ENCODE measurements around the gene IKZF4. TPM values are rescaled to one million over a fixed set of nuclear protein-coding genes. Genes with fewer than 3 reads are reported as not detected.

The IKZF4 gene
- total RNA-seq, 2 experiments from 2014 or later = 2.5 to 5.0 TPM

DNA sequence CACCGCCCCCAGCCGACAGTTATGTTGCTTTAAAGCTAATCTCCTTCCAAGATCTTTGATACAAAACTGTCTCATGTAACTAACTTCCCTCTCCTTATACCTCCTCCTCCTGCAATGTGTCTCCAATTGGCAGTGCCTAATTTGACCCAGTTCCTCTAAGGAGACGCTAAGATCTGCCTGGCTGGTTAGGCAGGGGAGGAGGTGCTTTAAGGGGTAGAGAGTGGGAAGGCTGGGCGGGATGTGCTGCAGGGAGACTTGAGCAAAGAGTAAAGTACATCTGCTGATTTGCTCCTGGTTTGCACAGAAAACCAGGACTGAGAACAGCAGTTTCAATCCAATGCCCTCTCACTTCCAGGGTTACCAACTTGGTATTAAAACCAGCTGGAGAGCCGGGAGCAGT is 7.4 kb upstream of the IKZF4 start:
- ChIA-PET POLR2A (interaction anchor here (1.1 kb wide), 1 partner anchor 17 kb away, joined by 3 read pairs; no protein-coding TSS in a partner anchor), CTCF (interaction anchor here (1.3 kb wide), 1 partner anchor 18 kb away, joined by 3 read pairs; no protein-coding TSS in a partner anchor)
- Histone ChIP-seq H3K36me3 (ENCODE audit: insufficient read depth, low read length) (no peaks in the 10 kb centered on the region), H3K27me3 (ENCODE audit: control insufficient read depth in 1 of 2, insufficient read depth in 2 of 2, low read length in 2 of 2) (no peaks in the 10 kb centered on the region), H3K4me3 (ENCODE audit: low read length) (no peak overlapping the region), H3K27ac (ENCODE audit: low read depth in 1 of 2, low read length in 2 of 2) (no peak overlapping the region), H3K9me3 (ENCODE audit: control insufficient read depth in 1 of 2, insufficient read depth in 1 of 2, low read length in 2 of 2) (no peaks in the 10 kb centered on the region), H3K4me1 (ENCODE audit: insufficient read depth, low read length) (no peaks in the 10 kb centered on the region)
- Mint-ChIP-seq H3K36me3 (ENCODE audit: low read depth) (peaks cover 4% of the 10 kb centered on the region), H3K27ac (no peak overlapping the region), H3K9me3 (no peaks in the 10 kb centered on the region), H3K4me1 (ENCODE audit: low read depth) (no peaks in the 10 kb centered on the region), H3K4me3 (no peak overlapping the region), H3K27me3 (no peaks in the 10 kb centered on the region)
- intact Hi-C loops (cut with DNase I, micrococcal nuclease) = no loop called here
- TF ChIP-seq, protein P1, sequence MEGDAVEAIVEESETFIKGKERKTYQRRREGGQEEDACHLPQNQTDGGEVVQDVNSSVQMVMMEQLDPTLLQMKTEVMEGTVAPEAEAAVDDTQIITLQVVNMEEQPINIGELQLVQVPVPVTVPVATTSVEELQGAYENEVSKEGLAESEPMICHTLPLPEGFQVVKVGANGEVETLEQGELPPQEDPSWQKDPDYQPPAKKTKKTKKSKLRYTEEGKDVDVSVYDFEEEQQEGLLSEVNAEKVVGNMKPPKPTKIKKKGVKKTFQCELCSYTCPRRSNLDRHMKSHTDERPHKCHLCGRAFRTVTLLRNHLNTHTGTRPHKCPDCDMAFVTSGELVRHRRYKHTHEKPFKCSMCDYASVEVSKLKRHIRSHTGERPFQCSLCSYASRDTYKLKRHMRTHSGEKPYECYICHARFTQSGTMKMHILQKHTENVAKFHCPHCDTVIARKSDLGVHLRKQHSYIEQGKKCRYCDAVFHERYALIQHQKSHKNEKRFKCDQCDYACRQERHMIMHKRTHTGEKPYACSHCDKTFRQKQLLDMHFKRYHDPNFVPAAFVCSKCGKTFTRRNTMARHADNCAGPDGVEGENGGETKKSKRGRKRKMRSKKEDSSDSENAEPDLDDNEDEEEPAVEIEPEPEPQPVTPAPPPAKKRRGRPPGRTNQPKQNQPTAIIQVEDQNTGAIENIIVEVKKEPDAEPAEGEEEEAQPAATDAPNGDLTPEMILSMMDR (IDR thresholded peaks at IDR 0.05) = no peak
- DNase-seq = no peak
- ATAC-seq (ENCODE audit: poor library complexity) = no peak

DNA sequence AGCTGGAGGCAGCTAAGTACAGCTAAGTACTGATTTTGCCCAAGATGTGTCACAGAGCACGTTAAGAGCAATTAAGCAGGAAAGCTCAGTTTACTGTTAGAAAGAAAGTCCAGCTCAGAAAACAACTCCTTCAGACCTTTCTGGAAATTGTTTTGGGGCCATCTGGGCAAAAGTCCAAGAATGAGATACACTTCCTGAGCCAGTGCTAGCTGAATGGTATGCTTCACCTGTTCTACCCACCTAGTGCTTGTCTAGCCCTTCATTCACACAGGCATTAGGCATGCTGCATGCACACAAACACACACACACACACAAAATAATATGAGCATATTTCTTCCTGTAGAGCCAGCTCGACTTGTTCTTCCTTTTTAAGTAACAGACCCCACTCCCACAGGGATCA is 6.6 kb upstream of the IKZF4 start:
- Histone ChIP-seq H3K27ac (ENCODE audit: low read depth in 1 of 2, low read length in 2 of 2) (no peak overlapping the region), H3K9me3 (ENCODE audit: control insufficient read depth in 1 of 2, insufficient read depth in 1 of 2, low read length in 2 of 2) (no peaks in the 10 kb centered on the region), H3K4me1 (ENCODE audit: insufficient read depth, low read length) (no peaks in the 10 kb centered on the region), H3K27me3 (ENCODE audit: control insufficient read depth in 1 of 2, insufficient read depth in 2 of 2, low read length in 2 of 2) (no peaks in the 10 kb centered on the region), H3K4me3 (ENCODE audit: low read length) (no peak overlapping the region), H3K36me3 (ENCODE audit: insufficient read depth, low read length) (no peaks in the 10 kb centered on the region)
- TF ChIP-seq, protein P1 (IDR thresholded peaks at IDR 0.05) = no peak
- Mint-ChIP-seq H3K36me3 (ENCODE audit: low read depth) (peaks cover 5% of the 10 kb centered on the region), H3K4me3 (no peak overlapping the region), H3K27ac (no peak overlapping the region), H3K9me3 (no peaks in the 10 kb centered on the region), H3K4me1 (ENCODE audit: low read depth) (no peaks in the 10 kb centered on the region), H3K27me3 (no peaks in the 10 kb centered on the region)
- ATAC-seq (ENCODE audit: poor library complexity) = no peak
- DNase-seq = no peak
- ChIA-PET CTCF (interaction anchor here (0.9 kb wide), 1 partner anchor 18 kb away, joined by 3 read pairs; no protein-coding TSS in a partner anchor), POLR2A (interaction anchor here (1.1 kb wide), 1 partner anchor 18 kb away, joined by 3 read pairs; no protein-coding TSS in a partner anchor)
- intact Hi-C loops (cut with DNase I, micrococcal nuclease) = no loop called here

DNA sequence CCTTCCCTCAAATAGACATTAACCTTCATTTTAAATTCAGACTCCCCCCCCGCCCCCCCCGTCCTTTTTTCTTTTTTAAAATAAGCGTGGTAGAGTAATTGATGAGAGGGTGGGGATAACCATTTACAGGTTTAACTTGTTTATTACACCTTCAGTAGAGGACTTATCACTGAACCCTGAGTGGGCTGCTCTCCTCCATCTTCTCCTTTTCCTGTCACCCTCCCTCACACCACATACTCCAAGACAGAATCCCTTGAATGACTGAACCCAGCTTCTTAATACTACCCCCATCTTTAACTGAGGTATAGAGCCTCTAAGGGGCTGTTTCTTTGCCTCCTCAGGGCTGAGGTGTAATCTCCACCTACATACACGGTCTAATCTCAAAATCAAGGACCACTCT is 3.7 kb upstream of the IKZF4 start:
- H3K27ac Mint-ChIP-seq = no peak overlapping the region
- ATAC-seq (ENCODE audit: poor library complexity) = no peak
- ChIA-PET CTCF (no interaction called here), POLR2A (interaction anchor here (1.1 kb wide), 1 partner anchor 10 kb away, joined by 3 read pairs; no protein-coding TSS in a partner anchor)
- no peak overlapping the region for H3K4me3 Mint-ChIP-seq
- H3K27me3 Mint-ChIP-seq = no peaks in the 10 kb centered on the region
- H3K36me3 Mint-ChIP-seq (ENCODE audit: low read depth) = peaks cover 5% of the 10 kb centered on the region
- TF ChIP-seq, protein P1 (IDR thresholded peaks at IDR 0.05) = no peak
- H3K4me1 Mint-ChIP-seq (ENCODE audit: low read depth) = peaks cover 21% of the 10 kb centered on the region
- no peak overlapping the region for H3K27ac ChIP-seq (ENCODE audit: low read depth in 1 of 2, low read length in 2 of 2)
- no peak for DNase-seq
- H3K4me1 ChIP-seq (ENCODE audit: insufficient read depth, low read length) = peaks cover 25% of the 10 kb centered on the region
- no peak overlapping the region for H3K4me3 ChIP-seq (ENCODE audit: low read length)
- intact Hi-C loops (cut with DNase I, micrococcal nuclease) = no loop called here
- H3K9me3 Mint-ChIP-seq = no peaks in the 10 kb centered on the region
- H3K36me3 ChIP-seq (ENCODE audit: insufficient read depth, low read length) = no peaks in the 10 kb centered on the region
- no peaks in the 10 kb centered on the region for H3K27me3 ChIP-seq (ENCODE audit: control insufficient read depth in 1 of 2, insufficient read depth in 2 of 2, low read length in 2 of 2)
- no peaks in the 10 kb centered on the region for H3K9me3 ChIP-seq (ENCODE audit: control insufficient read depth in 1 of 2, insufficient read depth in 1 of 2, low read length in 2 of 2)

Measured in CD4-positive, alpha-beta T cell (primary cell).